Stimulated activated naive CD8-positive, alpha-beta T cell treated with anti-CD3 and anti-CD28 coated beads, Interleukin-15, Interleukin-2, amounts not matched to agents 100 ng/mL and 50 ng/mL, for 24 hours (primary cell): ENCODE measurements around the gene CRPPA.
"Not testable (repeated sequence)": the region's sequence is repeated elsewhere in the genome, so short reads cannot be mapped to it uniquely, and the experiment has no call there.

ENCODE experiments used
- H3K27ac Mint-ChIP-seq: one replicate; pipeline ENCODE4 v1.8.0; 2021; ENCODE audit warnings: mild to moderate bottlenecking, mixed read lengths
- H3K27me3 Mint-ChIP-seq: one replicate; pipeline ENCODE4 v1.8.0; 2021; ENCODE audit warnings: mixed read lengths
- H3K36me3 Mint-ChIP-seq: one replicate; pipeline ENCODE4 v1.8.0; 2021; ENCODE audit warnings: low read depth, mixed read lengths
- H3K4me1 Mint-ChIP-seq: one replicate; pipeline ENCODE4 v1.8.0; 2021; ENCODE audit warnings: low read depth, mixed read lengths
- H3K4me3 Mint-ChIP-seq: one replicate; pipeline ENCODE4 v1.8.0; 2021; ENCODE audit warnings: mild to moderate bottlenecking, mixed read lengths
- H3K9me3 Mint-ChIP-seq: one replicate; pipeline ENCODE4 v1.8.0; 2021; ENCODE audit warnings: mixed read lengths

Gene CRPPA

GRCh38 chr7:16421333-16422102 lies at the start of gene CRPPA:
Gene CRPPA, minus strand, starts transcription at chr7:16421538. Its CDS starts 216 bp downstream, at chr7:16421322.
- peaks cover 18% of the 10 kb centered on the region for H3K27me3 Mint-ChIP-seq
- peaks cover 20% of the 10 kb centered on the region for H3K4me1 Mint-ChIP-seq
- peak within 1 kb of the TSS; percentile 81 for H3K4me3 Mint-ChIP-seq
- H3K27ac Mint-ChIP-seq: peak within 1 kb of the TSS; percentile 87
- H3K36me3 Mint-ChIP-seq: peaks cover 5% of the 10 kb centered on the region
- H3K9me3 Mint-ChIP-seq: no peaks in the 10 kb centered on the region

GRCh38 chr7:16465469-16466361 lies 44.4 kb upstream of the CRPPA start, which contains the start of gene SOSTDC1:
Gene SOSTDC1, minus strand, starts transcription at chr7:16465738. Its CDS starts 70 bp downstream, at chr7:16465668.
- H3K36me3 Mint-ChIP-seq: no peaks in the 10 kb centered on the region
- H3K9me3 Mint-ChIP-seq: no peaks in the 10 kb centered on the region
- no peaks in the 10 kb centered on the region for H3K4me1 Mint-ChIP-seq
- H3K27ac Mint-ChIP-seq: no peak within 1 kb of the TSS
- no peak within 1 kb of the TSS for H3K4me3 Mint-ChIP-seq
- peaks cover 16% of the 10 kb centered on the region for H3K27me3 Mint-ChIP-seq

- Mint-ChIP-seq H3K27ac (no peak overlapping the region), H3K9me3 (no peaks in the 10 kb centered on the region), H3K4me1 (no peaks in the 10 kb centered on the region), H3K36me3 (no peaks in the 10 kb centered on the region), H3K27me3 (peaks cover 16% of the 10 kb centered on the region), H3K4me3 (no peak overlapping the region)
Observed at GRCh38 chr7:16463949-16464715, 42.8 kb upstream of the CRPPA start.

- no peak overlapping the region for H3K4me3 Mint-ChIP-seq
- no peak overlapping the region for H3K27ac Mint-ChIP-seq
Observed at GRCh38 chr7:16463520-16463919, 42.2 kb upstream of the CRPPA start.

GRCh38 chr7:16462431-16462889 lies 41.1 kb upstream of the CRPPA start:
- Mint-ChIP-seq H3K27ac (no peak overlapping the region), H3K9me3 (no peaks in the 10 kb centered on the region), H3K4me1 (no peaks in the 10 kb centered on the region), H3K36me3 (no peaks in the 10 kb centered on the region), H3K4me3 (no peak overlapping the region), H3K27me3 (peaks cover 13% of the 10 kb centered on the region)

More at GRCh38 chr7:16463520-16463919, 42.2 kb upstream of the CRPPA start:
- Mint-ChIP-seq H3K9me3 (no peaks in the 10 kb centered on the region), H3K27me3 (peaks cover 16% of the 10 kb centered on the region), H3K4me1 (no peaks in the 10 kb centered on the region), H3K36me3 (no peaks in the 10 kb centered on the region)

GRCh38 chr7:16460789-16461493 lies 39.6 kb upstream of the CRPPA start:
- H3K27ac Mint-ChIP-seq: no peak overlapping the region
- H3K4me1 Mint-ChIP-seq: no peaks in the 10 kb centered on the region
- no peaks in the 10 kb centered on the region for H3K36me3 Mint-ChIP-seq
- H3K9me3 Mint-ChIP-seq: no peaks in the 10 kb centered on the region
- peaks cover 12% of the 10 kb centered on the region for H3K27me3 Mint-ChIP-seq
- H3K4me3 Mint-ChIP-seq: no peak overlapping the region

GRCh38 chr7:16456303-16456702 lies 35.0 kb upstream of the CRPPA start:
- not testable (repeated sequence) for H3K4me3 Mint-ChIP-seq, H3K4me1 Mint-ChIP-seq, H3K27ac Mint-ChIP-seq, H3K9me3 Mint-ChIP-seq, H3K36me3 Mint-ChIP-seq, H3K27me3 Mint-ChIP-seq

GRCh38 chr7:16455591-16455990 lies 34.3 kb upstream of the CRPPA start:
- no peaks in the 10 kb centered on the region for H3K27me3 Mint-ChIP-seq

GRCh38 chr7:16450366-16450765 lies 29.0 kb upstream of the CRPPA start:
- Mint-ChIP-seq H3K36me3 (no peaks in the 10 kb centered on the region), H3K4me3 (no peak overlapping the region), H3K27me3 (no peaks in the 10 kb centered on the region), H3K27ac (no peak overlapping the region), H3K4me1 (no peaks in the 10 kb centered on the region), H3K9me3 (no peaks in the 10 kb centered on the region)

More at GRCh38 chr7:16455591-16455990, 34.3 kb upstream of the CRPPA start:
- Mint-ChIP-seq H3K4me3 (no peak overlapping the region), H3K9me3 (no peaks in the 10 kb centered on the region), H3K36me3 (no peaks in the 10 kb centered on the region), H3K27ac (no peak overlapping the region), H3K4me1 (no peaks in the 10 kb centered on the region)

GRCh38 chr7:16447876-16448275 lies 26.5 kb upstream of the CRPPA start:
- Mint-ChIP-seq H3K27me3 (no peaks in the 10 kb centered on the region), H3K9me3 (no peaks in the 10 kb centered on the region), H3K4me1 (no peaks in the 10 kb centered on the region), H3K36me3 (no peaks in the 10 kb centered on the region), H3K4me3 (no peak overlapping the region), H3K27ac (no peak overlapping the region)

GRCh38 chr7:16446508-16446907 lies 25.2 kb upstream of the CRPPA start:
- Mint-ChIP-seq H3K4me1 (no peaks in the 10 kb centered on the region), H3K27me3 (no peaks in the 10 kb centered on the region), H3K36me3 (no peaks in the 10 kb centered on the region), H3K27ac (no peak overlapping the region), H3K4me3 (no peak overlapping the region), H3K9me3 (no peaks in the 10 kb centered on the region)

- H3K4me3 Mint-ChIP-seq, H3K36me3 Mint-ChIP-seq, H3K27ac Mint-ChIP-seq, H3K9me3 Mint-ChIP-seq, H3K4me1 Mint-ChIP-seq, H3K27me3 Mint-ChIP-seq: not testable (repeated sequence)
Observed at GRCh38 chr7:16443871-16444270, 22.5 kb upstream of the CRPPA start.

- Mint-ChIP-seq H3K27me3 (no peaks in the 10 kb centered on the region), H3K36me3 (no peaks in the 10 kb centered on the region), H3K4me3 (no peak overlapping the region), H3K27ac (no peak overlapping the region), H3K4me1 (no peaks in the 10 kb centered on the region), H3K9me3 (no peaks in the 10 kb centered on the region)
Observed at GRCh38 chr7:16438988-16439387, 17.6 kb upstream of the CRPPA start.

GRCh38 chr7:16436306-16436705 lies 15.0 kb upstream of the CRPPA start:
- Mint-ChIP-seq H3K27ac (no peak overlapping the region), H3K27me3 (no peaks in the 10 kb centered on the region), H3K9me3 (no peaks in the 10 kb centered on the region), H3K4me1 (no peaks in the 10 kb centered on the region), H3K4me3 (no peak overlapping the region), H3K36me3 (no peaks in the 10 kb centered on the region)
